ENCODE results near the gene PCSK6. TPM values are rescaled to one million over a fixed set of nuclear protein-coding genes. Genes with fewer than 3 reads are reported as not detected.

Gene PCSK6
- total RNA-seq, 2 experiments from 2014 or later, result 0.28 TPM; not detected in 1

GRCh38 chr15:101526442-101526841 lies 36.9 kb upstream of the PCSK6 start:
- Histone ChIP-seq H3K4me3 (ENCODE audit: low read length) (no peak overlapping the region), H3K4me1 (ENCODE audit: insufficient read depth, low read length) (no peaks in the 10 kb centered on the region), H3K9me3 (ENCODE audit: control insufficient read depth in 1 of 2, insufficient read depth in 1 of 2, low read length in 2 of 2) (no peaks in the 10 kb centered on the region), H3K27ac (ENCODE audit: low read depth in 1 of 2, low read length in 2 of 2) (no peak overlapping the region), H3K27me3 (ENCODE audit: control insufficient read depth in 1 of 2, insufficient read depth in 2 of 2, low read length in 2 of 2) (peaks cover 0 to 4% of the 10 kb centered on the region in 2 experiments), H3K36me3 (ENCODE audit: insufficient read depth, low read length) (no peaks in the 10 kb centered on the region)
- H3K27me3 Mint-ChIP-seq, result peaks cover 27% of the 10 kb centered on the region
- DNase-seq, result no peak
- H3K27ac Mint-ChIP-seq, result no peak overlapping the region
- H3K4me1 Mint-ChIP-seq (ENCODE audit: low read depth), result peaks cover 3% of the 10 kb centered on the region
- no peaks in the 10 kb centered on the region for H3K36me3 Mint-ChIP-seq (ENCODE audit: low read depth)
- POLR2A ChIA-PET, result no interaction called here
- H3K9me3 Mint-ChIP-seq, result no peaks in the 10 kb centered on the region
- CTCF ChIA-PET, result no interaction called here
- TF ChIP-seq, protein P1, sequence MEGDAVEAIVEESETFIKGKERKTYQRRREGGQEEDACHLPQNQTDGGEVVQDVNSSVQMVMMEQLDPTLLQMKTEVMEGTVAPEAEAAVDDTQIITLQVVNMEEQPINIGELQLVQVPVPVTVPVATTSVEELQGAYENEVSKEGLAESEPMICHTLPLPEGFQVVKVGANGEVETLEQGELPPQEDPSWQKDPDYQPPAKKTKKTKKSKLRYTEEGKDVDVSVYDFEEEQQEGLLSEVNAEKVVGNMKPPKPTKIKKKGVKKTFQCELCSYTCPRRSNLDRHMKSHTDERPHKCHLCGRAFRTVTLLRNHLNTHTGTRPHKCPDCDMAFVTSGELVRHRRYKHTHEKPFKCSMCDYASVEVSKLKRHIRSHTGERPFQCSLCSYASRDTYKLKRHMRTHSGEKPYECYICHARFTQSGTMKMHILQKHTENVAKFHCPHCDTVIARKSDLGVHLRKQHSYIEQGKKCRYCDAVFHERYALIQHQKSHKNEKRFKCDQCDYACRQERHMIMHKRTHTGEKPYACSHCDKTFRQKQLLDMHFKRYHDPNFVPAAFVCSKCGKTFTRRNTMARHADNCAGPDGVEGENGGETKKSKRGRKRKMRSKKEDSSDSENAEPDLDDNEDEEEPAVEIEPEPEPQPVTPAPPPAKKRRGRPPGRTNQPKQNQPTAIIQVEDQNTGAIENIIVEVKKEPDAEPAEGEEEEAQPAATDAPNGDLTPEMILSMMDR (IDR thresholded peaks at IDR 0.05), result no peak
- H3K4me3 Mint-ChIP-seq, result no peak overlapping the region
- ATAC-seq (ENCODE audit: poor library complexity), result no peak
- intact Hi-C loops (cut with DNase I, micrococcal nuclease), result no loop called here

DNA sequence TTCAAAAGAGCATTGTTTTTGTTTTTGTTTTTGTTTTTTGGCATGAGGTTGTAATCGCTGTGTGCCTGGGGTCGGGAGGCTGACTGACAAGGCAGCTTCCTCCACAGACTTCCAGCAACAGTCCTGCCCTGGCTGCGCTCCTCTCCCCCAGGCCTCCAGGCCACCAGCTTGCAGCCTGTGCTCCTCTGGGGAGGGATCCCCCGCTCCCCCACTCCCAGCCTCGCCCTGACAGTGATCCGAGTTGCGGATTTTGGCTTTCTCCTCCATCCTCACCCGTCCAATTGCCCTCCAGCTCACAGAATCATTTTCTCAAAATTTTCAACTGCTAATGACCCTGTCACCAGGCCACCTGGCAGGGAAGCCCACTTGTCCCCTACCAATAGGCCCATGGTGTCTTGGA lies 36.5 kb upstream of the PCSK6 start:
- Mint-ChIP-seq H3K27ac (no peak overlapping the region), H3K36me3 (ENCODE audit: low read depth) (no peaks in the 10 kb centered on the region), H3K27me3 (peaks cover 27% of the 10 kb centered on the region), H3K9me3 (no peaks in the 10 kb centered on the region), H3K4me3 (no peak overlapping the region), H3K4me1 (ENCODE audit: low read depth) (peaks cover 5% of the 10 kb centered on the region)
- Histone ChIP-seq H3K36me3 (ENCODE audit: insufficient read depth, low read length) (no peaks in the 10 kb centered on the region), H3K4me3 (ENCODE audit: low read length) (no peak overlapping the region), H3K4me1 (ENCODE audit: insufficient read depth, low read length) (no peaks in the 10 kb centered on the region), H3K9me3 (ENCODE audit: control insufficient read depth in 1 of 2, insufficient read depth in 1 of 2, low read length in 2 of 2) (no peaks in the 10 kb centered on the region), H3K27me3 (ENCODE audit: control insufficient read depth in 1 of 2, insufficient read depth in 2 of 2, low read length in 2 of 2) (peaks cover 0 to 4% of the 10 kb centered on the region in 2 experiments), H3K27ac (ENCODE audit: low read depth in 1 of 2, low read length in 2 of 2) (no peak overlapping the region)
- DNase-seq (no peak), ATAC-seq (ENCODE audit: poor library complexity) (no peak)
- intact Hi-C loops (cut with DNase I, micrococcal nuclease), result no loop called here
- TF ChIP-seq, protein P1 (IDR thresholded peaks at IDR 0.05), result no peak
- POLR2A ChIA-PET, result no interaction called here
- CTCF ChIA-PET, result no interaction called here

DNA sequence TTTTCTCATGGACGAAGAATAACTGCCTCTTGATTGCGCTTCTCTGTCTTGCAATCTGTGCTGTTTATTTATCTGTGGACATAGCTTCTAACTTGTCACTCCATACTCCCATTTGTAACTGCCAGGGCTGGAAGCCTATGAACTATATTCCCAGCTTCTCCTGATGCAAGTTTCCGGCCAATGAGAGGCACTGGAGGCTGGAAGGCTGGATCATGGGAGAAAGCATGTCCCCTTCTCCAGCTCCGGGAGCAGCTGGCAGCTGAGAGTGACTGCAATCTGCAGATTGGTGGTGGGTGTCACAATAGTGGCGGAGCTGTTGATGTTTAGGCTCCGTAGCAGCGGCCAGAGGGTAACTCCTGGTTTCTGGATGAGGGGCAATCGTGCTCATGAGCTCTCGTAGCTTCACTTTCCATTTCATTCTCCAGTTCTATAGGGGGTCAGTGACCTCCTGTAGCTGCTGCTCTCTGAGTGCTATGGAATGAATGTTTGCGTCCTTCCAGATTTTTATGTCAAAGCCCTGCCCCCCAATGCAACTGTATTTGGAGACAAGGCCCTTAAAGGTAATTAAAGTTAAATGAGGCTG lies 35.7 kb upstream of the PCSK6 start:
- Mint-ChIP-seq H3K4me3 (no peak overlapping the region), H3K4me1 (ENCODE audit: low read depth) (peaks cover 5% of the 10 kb centered on the region), H3K9me3 (no peaks in the 10 kb centered on the region), H3K27me3 (peaks cover 27% of the 10 kb centered on the region), H3K27ac (no peak overlapping the region), H3K36me3 (ENCODE audit: low read depth) (no peaks in the 10 kb centered on the region)
- Histone ChIP-seq H3K4me1 (ENCODE audit: insufficient read depth, low read length) (no peaks in the 10 kb centered on the region), H3K27me3 (ENCODE audit: control insufficient read depth in 1 of 2, insufficient read depth in 2 of 2, low read length in 2 of 2) (peaks cover 0 to 4% of the 10 kb centered on the region in 2 experiments), H3K4me3 (ENCODE audit: low read length) (no peak overlapping the region), H3K36me3 (ENCODE audit: insufficient read depth, low read length) (no peaks in the 10 kb centered on the region), H3K27ac (ENCODE audit: low read depth in 1 of 2, low read length in 2 of 2) (no peak overlapping the region), H3K9me3 (ENCODE audit: control insufficient read depth in 1 of 2, insufficient read depth in 1 of 2, low read length in 2 of 2) (peaks cover 0 to 3% of the 10 kb centered on the region in 2 experiments)
- POLR2A ChIA-PET, result no interaction called here
- TF ChIP-seq, protein P1 (IDR thresholded peaks at IDR 0.05), result no peak
- CTCF ChIA-PET, result no interaction called here
- DNase-seq (no peak), ATAC-seq (ENCODE audit: poor library complexity) (no peak)
- intact Hi-C loops (cut with DNase I, micrococcal nuclease), result no loop called here

Measured in CD4-positive, alpha-beta T cell (primary cell).